ENCODE measurements around the gene KSR2.

KSR2 gene

GRCh38 chr12:117577122-117577657 lies 391.6 kb downstream of the KSR2 start:
- no peak for DNase-seq (ENCODE audit: low read depth)

- DNase-seq (ENCODE audit: low read depth), result no peak
Measured at GRCh38 chr12:117576053-117576452, 392.7 kb downstream of the KSR2 start.

- DNase-seq (ENCODE audit: low read depth), result no peak
Measured at GRCh38 chr12:117574655-117575054, 394.1 kb downstream of the KSR2 start.

GRCh38 chr12:117572755-117573154 lies 396.0 kb downstream of the KSR2 start:
- no peak for DNase-seq (ENCODE audit: low read depth)

GRCh38 chr12:117571321-117571720 lies 397.5 kb downstream of the KSR2 start:
- DNase-seq (ENCODE audit: low read depth), result no peak

- DNase-seq (ENCODE audit: low read depth), result no peak
Measured at GRCh38 chr12:117570608-117571007, 398.2 kb downstream of the KSR2 start.

- no peak for DNase-seq (ENCODE audit: low read depth)
Measured at GRCh38 chr12:117567644-117568216, 401.1 kb downstream of the KSR2 start.

- no peak for DNase-seq (ENCODE audit: low read depth)
Measured at GRCh38 chr12:117564881-117565280, 403.9 kb downstream of the KSR2 start.

- DNase-seq (ENCODE audit: low read depth), result no peak
Measured at GRCh38 chr12:117563706-117564105, 405.1 kb downstream of the KSR2 start.

GRCh38 chr12:117563007-117563406 lies 405.8 kb downstream of the KSR2 start:
- no peak for DNase-seq (ENCODE audit: low read depth)

GRCh38 chr12:117561990-117562389 lies 406.8 kb downstream of the KSR2 start:
- DNase-seq (ENCODE audit: low read depth), result no peak

GRCh38 chr12:117559978-117560377 lies 408.8 kb downstream of the KSR2 start:
- DNase-seq (ENCODE audit: low read depth), result no peak

- no peak for DNase-seq (ENCODE audit: low read depth)
Measured at GRCh38 chr12:117555889-117556288, 412.9 kb downstream of the KSR2 start.

- no peak for DNase-seq (ENCODE audit: low read depth)
Measured at GRCh38 chr12:117552971-117553370, 415.8 kb downstream of the KSR2 start.

GRCh38 chr12:117551665-117552064 lies 417.1 kb downstream of the KSR2 start:
- no peak for DNase-seq (ENCODE audit: low read depth)

- DNase-seq (ENCODE audit: low read depth), result no peak
Measured at GRCh38 chr12:117547209-117547608, 421.6 kb downstream of the KSR2 start.

GRCh38 chr12:117545216-117545615 lies 423.6 kb downstream of the KSR2 start:
- no peak for DNase-seq (ENCODE audit: low read depth)

GRCh38 chr12:117540011-117540410 lies 428.8 kb downstream of the KSR2 start:
- DNase-seq (ENCODE audit: low read depth), result no peak

- DNase-seq (ENCODE audit: low read depth), result no peak
Measured at GRCh38 chr12:117538926-117539325, 429.9 kb downstream of the KSR2 start.

- DNase-seq (ENCODE audit: low read depth), result no peak
Measured at GRCh38 chr12:117538032-117538690, 430.6 kb downstream of the KSR2 start.

- no peak for DNase-seq (ENCODE audit: low read depth)
Measured at GRCh38 chr12:117533687-117534086, 435.1 kb downstream of the KSR2 start.

GRCh38 chr12:117530796-117531195 lies 438.0 kb downstream of the KSR2 start:
- no peak for DNase-seq (ENCODE audit: low read depth)

- no peak for DNase-seq (ENCODE audit: low read depth)
Measured at GRCh38 chr12:117528538-117528937, 440.3 kb downstream of the KSR2 start.

- no peak for DNase-seq (ENCODE audit: low read depth)
Measured at GRCh38 chr12:117527479-117527855, 441.3 kb downstream of the KSR2 start.

Measured in amniotic epithelial cell (primary cell).